GM15510 (cell line): Measurements from ENCODE around the gene NEURL3.

Experiments used
- POLR2A ChIP-seq: IDR thresholded peaks from 3 replicates; pipeline ENCODE4 v1.6.1; 2011; ENCODE audit warnings: borderline replicate concordance; ENCODE audit not compliant: insufficient read length; ENCODE audit errors: extremely low read depth

The NEURL3 gene

GRCh38 chr2:96505231-96505889 lies at the start of gene NEURL3:
Gene NEURL3 (minus strand): TSS chr2:96505357. CDS start chr2:96505286, 71 bp downstream.
- no peak for TF ChIP-seq POLR2A

- TF ChIP-seq POLR2A: peak; percentile 24
Observed at GRCh38 chr2:96554293-96555145, 49.4 kb upstream of the NEURL3 start.

GRCh38 chr2:96553176-96553956 lies 48.2 kb upstream of the NEURL3 start:
- TF ChIP-seq POLR2A: no peak

- TF ChIP-seq POLR2A: peak; percentile 24
Observed at GRCh38 chr2:96552315-96553175, 47.4 kb upstream of the NEURL3 start.

- no peak for TF ChIP-seq POLR2A
Observed at GRCh38 chr2:96551605-96552314, 46.6 kb upstream of the NEURL3 start.

- no peak for TF ChIP-seq POLR2A
Observed at GRCh38 chr2:96550787-96551604, 45.8 kb upstream of the NEURL3 start.

- TF ChIP-seq POLR2A: no peak
Observed at GRCh38 chr2:96549967-96550786, 45.0 kb upstream of the NEURL3 start.

GRCh38 chr2:96549466-96549785 lies 44.3 kb upstream of the NEURL3 start:
- TF ChIP-seq POLR2A: no peak

- TF ChIP-seq POLR2A: no peak
Observed at GRCh38 chr2:96548558-96549465, 43.7 kb upstream of the NEURL3 start.

GRCh38 chr2:96547731-96548171 lies 42.6 kb upstream of the NEURL3 start:
- no peak for TF ChIP-seq POLR2A

GRCh38 chr2:96547203-96547641 lies 42.1 kb upstream of the NEURL3 start:
- no peak for TF ChIP-seq POLR2A
